Measurements from ENCODE around the gene FAM90A1. TPM values are rescaled to one million over a fixed set of nuclear protein-coding genes. Genes with fewer than 3 reads are reported as not detected.
"Not testable (repeated sequence)": the region's sequence is repeated elsewhere in the genome, so short reads cannot be mapped to it uniquely, and the experiment has no call there.

The FAM90A1 gene, protein sequence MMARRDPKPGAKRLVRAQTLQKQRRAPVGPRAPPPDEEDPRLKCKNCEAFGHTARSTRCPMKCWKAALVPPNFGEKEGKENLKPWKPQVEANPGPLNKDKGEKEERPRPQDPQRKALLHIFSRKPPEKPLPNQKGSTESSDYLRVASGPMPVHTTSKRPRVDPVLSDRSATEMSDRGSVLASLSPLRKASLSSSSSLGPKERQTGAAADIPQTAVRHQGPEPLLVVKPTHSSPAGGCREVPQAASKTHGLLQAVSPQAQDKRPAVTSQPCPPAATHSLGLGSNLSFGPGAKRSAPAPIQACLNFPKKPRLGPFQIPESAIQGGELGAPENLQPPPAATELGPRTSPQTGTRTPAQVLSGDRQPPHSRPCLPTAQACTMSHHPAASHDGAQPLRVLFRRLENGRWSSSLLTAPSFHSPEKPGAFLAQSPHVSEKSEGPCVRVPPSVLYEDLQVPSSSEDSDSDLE
- polyA plus RNA-seq (2012; ENCODE audit: insufficient read depth, insufficient read length) = not detected

DNA sequence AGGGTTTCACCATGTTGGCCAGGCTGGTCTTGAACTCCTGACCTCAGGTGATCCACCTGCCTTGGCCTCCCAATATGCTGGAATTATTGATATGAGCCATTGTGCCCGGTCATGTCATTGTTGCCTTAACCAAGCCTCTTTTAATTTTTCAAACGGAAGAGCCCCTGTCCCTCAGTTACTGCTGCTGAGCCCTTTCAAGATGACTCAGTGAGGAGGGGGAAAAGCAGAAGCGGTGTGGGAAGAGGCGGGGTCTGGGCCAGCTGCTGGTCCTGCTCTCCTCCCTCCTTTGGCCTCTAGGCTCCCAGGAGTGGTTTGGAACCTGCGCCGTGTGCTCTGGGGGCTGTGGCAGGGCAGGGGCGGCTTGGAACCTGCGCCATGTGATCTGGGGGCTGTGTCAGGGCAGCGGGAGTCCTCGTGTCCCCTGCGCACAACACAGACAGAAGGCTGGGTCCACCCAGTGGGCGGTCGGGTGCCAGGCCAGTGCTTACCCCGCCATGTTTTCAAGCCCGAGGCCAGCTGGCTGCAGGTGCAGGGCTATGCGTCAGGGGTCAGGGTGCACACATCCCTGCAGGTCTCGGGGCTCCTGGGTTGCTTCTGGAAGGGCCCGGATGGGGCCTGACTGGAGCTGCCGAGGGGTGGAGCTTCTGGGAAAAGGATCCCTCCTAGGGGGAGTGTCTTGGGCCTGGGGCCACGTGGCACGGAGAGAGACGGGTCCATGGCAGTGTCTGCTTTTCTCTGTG, at the start of gene FAM90A1:
FAM90A1 (minus strand) TSS at position 627 of the 740 bp plus-strand sequence. CDS start 2,786 bp downstream, outside the sequence.
- H3K4me3 ChIP-seq (ENCODE audit: low read length); DNase-seq (ENCODE audit: low read depth, low spot score): not testable (repeated sequence)

DNA sequence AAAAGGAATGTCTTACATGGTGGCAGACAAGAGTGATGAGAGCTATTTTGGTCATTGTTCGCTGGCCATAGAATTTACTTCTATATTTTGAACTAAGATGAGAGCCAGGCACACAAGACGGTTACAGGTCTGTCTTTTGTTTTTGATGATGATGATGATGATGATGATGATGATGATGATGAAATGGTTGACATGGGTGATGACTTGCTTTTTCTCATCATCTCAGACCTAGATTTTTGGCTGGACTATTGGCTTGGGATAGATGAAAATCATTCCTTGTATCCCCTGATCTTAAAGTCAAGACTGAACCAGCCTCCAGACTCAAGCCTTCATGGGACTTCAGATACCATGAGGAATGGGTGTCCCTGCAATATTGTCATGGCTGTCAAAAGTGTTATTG, 49.0 kb upstream of the FAM90A1 start:
- DNase-seq (ENCODE audit: low read depth, low spot score); H3K4me3 ChIP-seq (ENCODE audit: low read length): not testable (repeated sequence)

DNA sequence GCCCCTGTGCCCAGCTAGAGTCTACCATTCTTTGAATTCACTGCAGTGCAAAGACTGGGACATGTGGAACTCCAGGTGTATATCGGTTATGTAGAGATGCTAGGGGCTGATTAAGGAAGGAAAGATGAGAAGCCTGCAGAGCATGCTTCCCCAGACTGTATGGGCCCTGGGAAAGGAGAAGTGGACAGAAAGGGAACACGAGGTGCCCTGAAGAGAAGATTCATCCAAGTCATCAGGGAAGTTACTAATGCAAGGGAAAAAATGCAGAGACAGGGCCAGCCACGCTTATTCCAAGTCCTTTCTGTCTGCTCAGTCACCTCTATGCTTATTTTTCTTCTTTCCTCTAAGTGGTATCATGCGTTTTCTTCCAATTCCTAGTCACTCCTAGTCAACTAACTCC, 39.3 kb upstream of the FAM90A1 start:
- not testable (repeated sequence) for DNase-seq (ENCODE audit: low read depth, low spot score); H3K4me3 ChIP-seq (ENCODE audit: low read length)

DNA sequence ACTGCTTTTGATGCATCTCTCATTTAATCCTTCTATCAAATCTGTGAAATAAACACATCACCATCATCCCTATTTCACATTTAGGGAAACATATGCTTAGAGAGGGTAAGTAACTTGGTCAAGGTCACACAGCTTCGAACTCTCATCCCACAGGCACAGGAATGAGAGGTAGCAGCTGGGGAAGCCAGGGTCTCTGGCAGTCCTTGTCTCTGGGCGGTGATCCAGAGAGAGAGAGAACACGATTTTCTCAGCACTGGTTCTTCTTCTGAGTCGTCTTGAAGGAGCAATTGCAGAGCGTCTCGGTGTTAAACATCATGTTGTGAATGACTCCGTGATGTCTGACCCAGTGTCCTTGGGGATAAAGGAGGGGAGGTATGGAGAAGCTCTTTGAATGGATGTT, 36.8 kb upstream of the FAM90A1 start:
- not testable (repeated sequence) for H3K4me3 ChIP-seq (ENCODE audit: low read length); DNase-seq (ENCODE audit: low read depth, low spot score)

DNA sequence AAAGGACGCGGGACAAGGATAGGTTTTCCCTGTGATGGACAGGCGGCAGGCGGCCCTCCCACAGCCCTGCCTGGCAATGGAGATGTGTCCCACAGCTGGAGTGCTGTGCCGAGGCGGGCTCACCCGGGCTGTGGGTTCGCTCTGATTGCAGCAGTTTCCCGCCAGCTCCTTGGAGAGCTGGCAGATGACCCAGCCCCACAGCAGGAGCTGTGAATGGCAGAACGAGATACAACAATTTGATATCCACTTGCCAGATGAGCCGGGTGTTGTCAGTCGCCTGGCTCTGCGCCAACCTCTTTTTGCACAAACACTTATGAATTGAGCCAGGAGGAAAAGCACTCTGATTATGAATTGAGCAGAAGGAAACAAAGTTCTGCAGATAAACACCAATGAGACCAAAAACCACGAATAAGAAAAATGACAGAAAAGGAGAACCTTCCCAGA, 33.7 kb upstream of the FAM90A1 start:
- DNase-seq (ENCODE audit: low read depth, low spot score); H3K4me3 ChIP-seq (ENCODE audit: low read length): not testable (repeated sequence)

DNA sequence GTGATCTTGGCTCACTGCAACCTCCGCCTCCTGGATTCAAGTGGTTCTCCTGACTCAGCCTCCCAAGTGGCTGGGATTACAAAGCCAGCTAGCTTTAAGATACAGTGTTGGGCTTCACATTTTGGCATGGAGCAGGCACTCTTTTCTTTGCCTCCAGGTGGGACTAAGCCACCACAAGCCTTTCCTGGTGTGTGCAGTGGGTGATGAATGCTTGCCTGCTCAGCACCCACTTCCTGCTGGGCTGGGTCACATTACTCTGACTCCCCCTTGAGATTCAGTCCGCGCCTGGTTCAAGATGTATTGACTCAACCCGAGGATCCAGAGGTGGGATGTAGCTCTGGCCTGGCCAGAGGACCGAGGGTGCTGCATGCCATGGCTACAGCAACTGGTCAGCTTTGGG, 28.9 kb upstream of the FAM90A1 start:
- not testable (repeated sequence) for H3K4me3 ChIP-seq (ENCODE audit: low read length)
- peak; percentile 57 for DNase-seq (ENCODE audit: low read depth, low spot score)

DNA sequence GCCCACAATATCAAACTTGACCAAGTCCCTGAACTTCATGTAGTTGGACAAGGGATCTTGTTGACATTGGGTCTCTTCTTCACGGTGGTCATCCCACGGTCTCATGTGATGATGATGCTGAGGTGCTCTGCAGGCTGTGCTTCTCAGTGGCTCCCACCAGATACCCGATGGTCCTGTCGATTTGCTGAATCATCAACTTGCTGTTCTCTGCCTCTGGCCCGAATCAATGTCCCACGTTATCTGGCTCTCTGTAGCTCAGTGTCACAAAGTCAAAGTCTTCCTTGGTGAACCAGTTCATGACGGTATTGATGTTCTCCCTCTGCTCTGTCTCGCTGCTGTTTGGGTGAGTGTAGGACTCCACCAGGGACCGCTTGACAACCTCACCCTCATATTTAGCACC, 27.3 kb upstream of the FAM90A1 start:
- not testable (repeated sequence) for DNase-seq (ENCODE audit: low read depth, low spot score); H3K4me3 ChIP-seq (ENCODE audit: low read length)

DNA sequence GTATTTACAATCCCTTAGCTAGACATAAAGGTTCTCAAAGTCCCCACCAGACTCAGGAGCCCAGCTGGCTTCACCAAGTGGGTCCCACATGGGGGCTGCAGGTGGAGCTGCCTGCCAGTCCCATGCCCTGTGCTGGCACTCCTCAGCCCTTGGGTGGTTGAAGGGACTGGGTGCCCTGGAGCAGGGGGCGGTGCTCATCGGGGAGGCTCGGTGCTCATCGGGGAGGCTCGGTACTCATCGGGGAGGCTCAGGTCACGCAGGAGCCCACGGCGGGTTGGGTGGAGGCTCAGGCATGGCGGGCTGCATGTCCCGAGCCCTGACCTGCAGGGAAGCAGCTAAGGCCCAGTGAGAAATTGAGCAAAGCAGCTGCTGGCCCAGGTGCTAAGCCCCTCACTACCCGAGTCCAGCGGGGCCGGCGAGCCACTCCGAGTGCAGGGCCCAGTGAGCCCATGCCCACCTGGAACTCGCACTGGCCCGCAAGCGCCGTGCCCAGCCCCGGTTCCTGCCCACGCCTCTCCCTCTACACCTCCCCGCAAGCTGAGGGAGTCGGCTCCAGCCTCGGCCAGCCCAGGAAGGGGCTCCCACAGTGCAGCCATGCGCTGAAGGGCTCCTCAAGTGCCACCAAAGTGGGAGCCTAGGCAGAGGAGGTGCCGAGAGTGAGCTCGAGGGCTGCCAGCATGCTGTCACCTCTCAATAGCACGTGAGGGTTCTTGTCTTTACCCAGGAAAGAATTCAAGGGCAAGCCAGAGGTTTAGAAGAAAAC, 24.8 kb upstream of the FAM90A1 start:
- not testable (repeated sequence) for H3K4me3 ChIP-seq (ENCODE audit: low read length); DNase-seq (ENCODE audit: low read depth, low spot score)

DNA sequence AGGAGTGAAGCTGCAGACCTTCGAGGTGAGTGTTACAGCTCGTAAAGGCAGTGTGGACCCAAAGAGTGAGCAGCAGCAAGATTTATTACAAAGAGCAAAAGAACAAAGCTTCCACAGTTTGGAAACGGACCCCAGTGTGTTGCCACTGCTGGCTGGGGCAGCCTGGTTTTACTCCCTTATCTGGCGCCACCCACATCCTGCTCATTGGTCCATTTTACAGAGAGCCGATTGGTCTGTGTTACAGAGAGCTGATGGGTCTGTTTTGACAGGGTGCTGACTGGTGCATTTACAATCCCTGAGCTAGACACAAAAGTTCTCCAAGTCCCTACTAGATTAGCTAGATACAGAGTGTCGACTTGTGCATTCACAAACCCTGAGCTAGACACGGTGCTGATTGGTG, 24.2 kb upstream of the FAM90A1 start:
- DNase-seq (ENCODE audit: low read depth, low spot score) = peak; percentile 50
- peak overlapping the region; percentile 40 for H3K4me3 ChIP-seq (ENCODE audit: low read length)

DNA sequence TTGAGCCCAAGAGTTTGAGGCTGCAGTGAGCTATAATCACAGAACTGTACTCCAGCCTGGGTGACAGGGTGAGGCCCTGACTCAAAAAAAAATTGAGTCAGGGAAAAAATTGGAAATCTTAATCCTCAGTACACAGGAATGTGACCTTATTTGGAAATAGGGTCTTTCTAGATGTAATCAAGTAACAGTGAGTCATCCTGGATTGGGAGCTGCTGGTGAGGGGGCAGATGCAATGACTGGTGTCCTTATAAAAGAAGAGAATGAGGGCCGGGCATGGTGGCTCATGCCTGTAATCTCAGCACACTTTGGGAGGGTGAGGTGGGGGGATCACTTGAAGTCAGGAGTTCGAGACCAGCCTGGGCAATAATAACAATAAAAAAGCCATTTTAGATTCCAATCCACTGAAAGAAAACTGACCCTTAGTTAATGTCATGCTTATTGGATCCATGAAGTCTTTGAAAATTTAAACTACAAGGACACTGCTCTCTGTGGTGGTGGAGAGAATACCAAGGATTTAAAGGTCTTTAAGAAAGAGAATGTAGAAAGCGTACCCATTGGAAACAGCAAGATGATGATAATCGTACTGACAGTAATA, 19.6 kb upstream of the FAM90A1 start:
- H3K4me3 ChIP-seq (ENCODE audit: low read length); DNase-seq (ENCODE audit: low read depth, low spot score): not testable (repeated sequence)

DNA sequence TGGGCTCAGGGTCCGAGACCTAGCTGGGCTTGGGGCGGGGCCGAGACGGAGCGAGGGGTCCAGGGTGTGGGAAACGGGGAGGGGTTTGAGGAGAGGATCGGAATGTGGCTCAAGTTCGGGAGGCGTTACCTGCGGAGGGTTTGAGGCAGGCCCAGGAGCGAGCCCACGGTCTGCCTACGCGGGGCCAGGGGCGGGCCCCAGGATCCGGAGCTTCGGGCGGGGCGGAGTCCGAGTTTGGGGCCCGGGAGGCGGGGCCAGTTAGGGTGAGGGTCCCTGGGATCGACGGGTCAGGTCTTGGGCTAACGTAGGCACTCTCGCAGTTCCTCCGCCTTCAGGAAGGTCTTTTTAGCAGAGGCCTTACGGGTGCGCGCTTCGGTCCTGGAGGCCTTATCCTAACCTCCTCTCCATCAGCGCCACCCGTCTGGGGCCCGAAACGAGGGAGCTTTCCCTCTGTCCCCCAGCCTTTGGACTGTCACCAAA, 16.3 kb upstream of the FAM90A1 start:
- DNase-seq (ENCODE audit: low read depth, low spot score) = peak; percentile 15
- H3K4me3 ChIP-seq (ENCODE audit: low read length) = peak overlapping the region; percentile 56

DNA sequence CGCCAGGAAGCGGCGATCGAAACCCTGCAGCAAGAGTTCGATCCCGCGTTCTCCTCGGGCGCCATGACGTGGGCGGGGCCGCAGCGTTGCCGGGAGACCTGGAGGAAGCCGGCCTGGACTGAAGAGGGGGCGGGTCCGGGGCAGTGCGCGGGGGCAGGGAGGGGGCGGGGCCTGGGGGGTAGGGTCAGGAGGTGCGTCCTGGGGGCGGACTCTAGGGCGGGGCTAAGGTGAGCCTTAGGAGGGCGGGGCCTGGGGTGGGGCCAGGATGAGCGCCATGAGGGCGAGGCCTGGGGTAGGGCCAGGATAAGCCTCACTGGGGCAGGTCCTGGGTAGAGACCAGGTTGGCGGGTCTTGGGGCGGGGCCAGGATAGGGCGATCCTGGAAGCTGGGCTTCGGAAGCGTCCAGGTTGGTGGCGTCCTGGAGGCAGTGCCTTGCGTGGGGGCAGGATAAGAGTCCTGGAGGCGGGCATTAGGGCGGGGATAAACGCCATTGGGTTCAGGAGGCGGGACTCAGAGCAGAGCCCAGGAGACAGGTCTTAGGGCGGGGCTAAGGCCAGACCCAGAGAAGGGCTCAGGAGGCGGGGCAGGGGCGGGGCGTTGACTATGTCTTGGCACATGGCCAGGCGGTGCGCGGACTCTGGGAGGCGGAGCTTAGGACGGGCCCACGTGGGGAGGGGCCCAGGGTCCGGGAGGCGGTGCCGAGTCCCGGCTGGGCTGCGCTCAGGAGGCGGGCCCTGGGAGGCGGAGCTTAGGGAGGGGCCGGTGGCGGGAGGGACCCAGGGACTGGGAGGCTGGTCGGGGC, 15.7 kb upstream of the FAM90A1 start:
- peak; percentile 88 for DNase-seq (ENCODE audit: low read depth, low spot score)
- peak overlapping the region; percentile 59 for H3K4me3 ChIP-seq (ENCODE audit: low read length)

DNA sequence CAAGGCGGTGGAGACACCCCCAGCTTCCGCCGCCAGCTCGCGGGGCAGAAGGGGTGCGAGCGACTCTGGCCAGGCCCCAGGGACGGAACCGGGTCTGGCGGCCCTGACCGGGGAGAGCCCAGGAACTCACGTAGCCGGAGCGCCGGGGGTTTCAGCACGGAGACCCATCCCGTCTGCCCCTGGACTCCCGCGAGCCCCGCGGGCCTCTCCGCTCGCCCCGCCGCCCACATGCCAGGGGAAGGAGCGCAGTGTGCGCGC, 15.1 kb upstream of the FAM90A1 start:
- H3K4me3 ChIP-seq (ENCODE audit: low read length) = peak overlapping the region; percentile 59
- not testable (repeated sequence) for DNase-seq (ENCODE audit: low read depth, low spot score)

DNA sequence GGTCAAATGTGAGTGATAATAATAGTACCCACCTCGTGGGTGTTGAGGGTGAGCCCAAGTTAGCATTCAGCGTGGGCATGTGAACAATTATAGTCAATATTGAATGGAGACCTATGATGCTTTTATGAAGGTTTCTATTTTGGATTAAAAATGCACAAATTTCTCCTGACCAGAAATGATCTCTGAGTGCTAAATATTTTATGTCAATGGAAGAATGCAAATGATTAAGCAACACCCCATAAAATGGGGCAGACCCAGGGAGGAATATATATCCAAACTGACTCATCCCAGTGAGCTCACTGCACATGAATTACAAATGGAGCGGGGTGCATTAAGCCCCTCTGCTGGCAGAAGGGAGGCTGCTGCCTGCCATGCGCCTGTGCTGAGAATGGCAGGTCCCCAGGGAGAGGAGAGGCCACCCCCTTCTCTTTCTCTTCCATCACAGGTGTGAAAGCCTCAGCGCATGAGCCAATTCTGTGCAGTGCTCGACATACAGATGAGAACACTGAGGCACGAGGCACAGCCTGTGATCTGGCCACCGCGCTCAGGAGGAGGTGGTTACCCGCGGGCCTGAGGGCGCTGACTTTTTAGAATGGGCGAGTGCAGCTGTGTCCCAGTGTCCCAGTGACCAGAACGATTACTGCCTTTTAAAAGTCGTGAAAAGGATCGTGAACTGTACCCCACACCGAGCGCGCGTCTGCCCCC, 14.7 kb upstream of the FAM90A1 start:
- not testable (repeated sequence) for DNase-seq (ENCODE audit: low read depth, low spot score)

DNA sequence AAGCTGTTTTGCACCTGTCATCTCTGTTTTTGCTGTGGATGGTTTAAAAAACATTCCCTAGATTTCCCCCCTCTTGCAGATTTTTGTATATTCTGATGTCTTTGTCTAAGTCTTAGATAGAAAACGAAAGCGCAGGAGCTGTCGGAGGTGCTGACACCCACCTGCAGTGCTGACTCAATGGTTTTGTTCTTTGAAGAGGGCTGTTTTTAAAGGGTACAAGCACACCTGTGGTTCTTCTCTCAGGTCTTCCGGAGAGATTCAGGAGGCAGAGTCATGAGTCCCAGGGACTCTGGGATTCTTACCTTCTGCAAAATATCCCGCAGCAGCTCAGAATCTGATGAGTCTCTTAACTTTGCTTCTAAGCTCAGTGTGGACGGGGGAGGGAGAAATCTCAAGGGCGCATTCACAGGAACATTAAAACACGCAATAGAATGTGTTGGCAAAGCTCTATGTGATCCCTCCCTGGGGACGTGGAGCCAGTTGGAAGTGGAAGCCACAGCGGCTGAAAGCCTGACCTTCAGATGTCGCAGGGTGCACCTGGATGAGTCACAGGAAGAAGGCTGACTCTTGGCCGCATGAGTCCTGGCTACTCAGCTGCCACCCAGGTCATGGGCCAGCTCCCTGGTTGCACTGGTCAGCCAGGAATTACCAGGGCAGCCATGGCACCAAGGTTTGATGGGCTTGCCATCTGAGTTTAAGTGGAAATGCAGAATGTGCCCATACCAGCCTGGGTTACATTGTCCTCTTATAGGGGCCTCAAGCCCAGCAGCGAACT, 13.1 kb upstream of the FAM90A1 start:
- DNase-seq (ENCODE audit: low read depth, low spot score); H3K4me3 ChIP-seq (ENCODE audit: low read length): not testable (repeated sequence)

More for the DNA sequence above, 14.7 kb upstream of the FAM90A1 start:
- peak overlapping the region; percentile 59 for H3K4me3 ChIP-seq (ENCODE audit: low read length)

DNA sequence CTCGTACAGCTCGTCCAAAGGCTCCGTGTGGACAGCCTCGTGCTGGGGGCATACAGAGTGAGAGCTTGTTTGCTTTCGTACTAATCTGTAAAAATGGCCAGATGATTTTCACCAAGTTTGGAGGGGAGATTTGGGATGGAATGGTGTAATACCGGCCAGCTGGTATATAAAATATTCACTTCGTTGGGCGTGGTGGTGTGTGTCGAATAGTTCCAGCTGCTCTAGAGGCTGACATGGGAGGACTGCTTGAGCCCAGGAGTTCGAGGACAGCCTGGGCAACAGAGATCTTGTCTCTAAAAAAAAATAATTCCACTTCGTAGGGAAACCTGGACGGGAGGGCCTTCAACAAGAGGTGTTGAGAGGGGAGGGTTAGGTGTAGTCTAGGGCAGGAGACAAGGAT, 9.6 kb upstream of the FAM90A1 start:
- H3K4me3 ChIP-seq (ENCODE audit: low read length); DNase-seq (ENCODE audit: low read depth, low spot score): not testable (repeated sequence)
